Measurements from ENCODE around the gene AIDA.
A peak's percentile ranks its signal among the peaks of the same experiment; 100 is the strongest.
"Not testable (repeated sequence)": the region's sequence is repeated elsewhere in the genome, so short reads cannot be mapped to it uniquely, and the experiment has no call there.

Gene AIDA, protein sequence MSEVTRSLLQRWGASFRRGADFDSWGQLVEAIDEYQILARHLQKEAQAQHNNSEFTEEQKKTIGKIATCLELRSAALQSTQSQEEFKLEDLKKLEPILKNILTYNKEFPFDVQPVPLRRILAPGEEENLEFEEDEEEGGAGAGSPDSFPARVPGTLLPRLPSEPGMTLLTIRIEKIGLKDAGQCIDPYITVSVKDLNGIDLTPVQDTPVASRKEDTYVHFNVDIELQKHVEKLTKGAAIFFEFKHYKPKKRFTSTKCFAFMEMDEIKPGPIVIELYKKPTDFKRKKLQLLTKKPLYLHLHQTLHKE

DNA sequence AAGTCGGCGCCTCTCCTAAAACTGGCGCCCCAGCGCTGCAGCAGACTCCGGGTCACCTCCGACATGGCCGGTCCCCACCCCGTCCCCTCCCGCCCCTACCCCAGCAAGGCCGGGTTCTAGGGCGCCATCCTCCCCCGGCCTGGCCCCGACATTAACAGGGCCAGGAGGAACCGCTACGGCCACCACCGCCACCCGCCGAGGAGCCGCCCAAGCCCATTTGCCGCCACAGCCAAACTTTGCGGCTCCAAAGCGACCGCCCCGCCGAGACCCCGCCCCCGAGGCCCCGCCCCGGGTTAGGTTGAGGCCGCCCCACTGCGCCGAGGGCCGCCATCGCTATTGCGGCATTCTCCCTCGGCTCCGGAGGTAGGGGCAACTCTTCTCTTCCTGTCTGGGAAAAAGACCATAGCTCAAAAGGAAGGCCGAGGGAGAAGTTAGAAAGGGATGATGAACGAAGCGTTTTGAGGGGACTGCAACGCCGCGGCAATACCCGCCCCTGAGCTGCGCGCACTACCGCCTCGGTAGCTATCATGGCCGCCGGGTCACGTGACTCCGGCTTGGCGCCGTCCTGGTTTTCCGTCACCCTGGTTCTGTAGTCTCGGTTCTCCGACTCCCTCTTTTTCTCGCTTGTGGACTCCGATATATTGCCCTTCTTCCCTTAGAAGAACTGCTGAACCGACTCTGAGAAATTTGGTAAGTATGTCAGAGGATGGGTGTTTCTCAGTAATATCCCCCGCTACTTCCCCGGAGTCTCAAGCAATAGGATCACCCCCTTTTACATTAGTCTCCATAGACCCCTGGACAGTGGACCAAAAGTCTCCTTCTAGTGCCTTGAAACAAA lies at the start of gene AIDA, which contains the start of gene BROX:
TSS of gene AIDA (minus strand) at position 239 of the 838 bp plus-strand sequence. CDS start at position 65, 174 bp downstream.
TSS of gene BROX (plus strand) at position 312 of the 838 bp plus-strand sequence. CDS start 3,136 bp downstream, outside the sequence.
- DNase-seq = peak; percentile 96

DNA sequence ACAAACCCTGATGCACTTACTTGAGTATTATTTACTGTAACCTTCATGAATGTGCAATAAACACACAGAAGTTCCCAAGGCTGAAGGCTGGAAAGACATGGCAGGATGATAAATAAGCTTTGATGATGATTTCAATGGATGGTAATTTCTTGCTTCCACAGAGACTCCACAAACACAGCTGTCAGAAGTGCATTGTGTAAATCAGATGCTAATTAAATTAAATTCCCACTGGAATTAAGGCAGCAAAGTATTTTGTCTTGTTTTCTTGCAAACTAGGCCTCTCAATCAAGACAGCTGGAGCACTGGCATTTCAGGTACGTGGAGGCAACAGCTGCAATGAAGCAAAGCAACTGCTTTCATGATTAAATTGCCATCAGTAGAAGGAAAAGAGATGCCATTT lies 48.8 kb upstream of the AIDA start:
- DNase-seq = no peak

DNA sequence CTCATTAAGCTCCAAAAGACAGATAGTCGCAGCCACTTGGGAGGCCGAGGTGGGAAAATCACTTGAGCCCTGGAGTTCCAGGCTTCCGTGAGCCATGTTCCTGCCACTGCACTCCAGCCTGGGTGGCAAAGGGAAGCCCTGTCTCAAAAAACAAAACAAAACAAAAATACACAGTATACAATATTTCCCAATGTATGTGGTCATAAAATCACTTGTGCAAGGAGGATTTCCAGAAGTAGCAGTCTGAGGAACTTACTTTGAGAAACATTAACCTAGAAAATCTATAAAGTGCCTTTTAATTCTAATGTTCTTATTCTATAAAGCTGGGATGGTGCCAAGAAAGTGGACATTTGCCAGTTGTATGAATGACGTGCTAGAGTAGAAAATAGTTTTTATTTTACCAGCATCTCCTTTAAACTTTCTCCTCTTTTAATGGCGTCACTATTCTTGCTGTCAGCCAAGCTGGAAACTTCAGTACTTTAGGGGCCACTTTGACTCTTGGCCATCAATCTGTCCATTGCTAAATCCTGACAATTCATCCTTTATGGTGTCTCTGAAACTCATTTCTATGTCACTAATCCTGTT lies 47.3 kb upstream of the AIDA start:
- DNase-seq = no peak

DNA sequence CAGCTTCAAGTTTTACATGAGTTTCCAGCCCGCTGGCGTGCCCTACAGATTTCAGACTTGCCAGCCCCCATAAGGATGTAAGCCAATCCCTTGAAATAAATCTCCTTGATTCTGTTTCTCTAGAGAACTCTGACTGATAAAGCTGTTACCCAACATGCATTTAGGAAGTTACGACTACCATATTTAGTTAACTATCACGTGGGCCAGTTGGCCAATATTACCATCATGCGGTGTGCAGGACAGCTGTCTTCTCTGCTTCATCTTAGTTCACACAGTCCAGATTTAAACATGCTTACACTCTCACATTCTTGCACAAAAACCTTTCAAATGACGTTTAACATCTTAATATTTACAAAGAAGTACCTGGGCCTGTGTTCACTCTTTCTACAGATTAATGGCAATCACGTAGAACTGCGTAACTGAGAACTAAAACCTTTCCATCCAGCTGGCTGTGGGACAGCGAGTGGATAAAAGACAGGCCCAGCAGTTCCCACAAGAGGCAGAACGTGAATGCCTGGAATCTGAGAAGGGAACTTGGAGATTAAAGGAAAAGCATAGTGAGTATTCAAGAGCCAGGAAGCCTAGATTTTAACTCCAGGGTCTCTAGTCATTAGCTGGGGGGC lies 45.5 kb upstream of the AIDA start:
- no peak for DNase-seq

DNA sequence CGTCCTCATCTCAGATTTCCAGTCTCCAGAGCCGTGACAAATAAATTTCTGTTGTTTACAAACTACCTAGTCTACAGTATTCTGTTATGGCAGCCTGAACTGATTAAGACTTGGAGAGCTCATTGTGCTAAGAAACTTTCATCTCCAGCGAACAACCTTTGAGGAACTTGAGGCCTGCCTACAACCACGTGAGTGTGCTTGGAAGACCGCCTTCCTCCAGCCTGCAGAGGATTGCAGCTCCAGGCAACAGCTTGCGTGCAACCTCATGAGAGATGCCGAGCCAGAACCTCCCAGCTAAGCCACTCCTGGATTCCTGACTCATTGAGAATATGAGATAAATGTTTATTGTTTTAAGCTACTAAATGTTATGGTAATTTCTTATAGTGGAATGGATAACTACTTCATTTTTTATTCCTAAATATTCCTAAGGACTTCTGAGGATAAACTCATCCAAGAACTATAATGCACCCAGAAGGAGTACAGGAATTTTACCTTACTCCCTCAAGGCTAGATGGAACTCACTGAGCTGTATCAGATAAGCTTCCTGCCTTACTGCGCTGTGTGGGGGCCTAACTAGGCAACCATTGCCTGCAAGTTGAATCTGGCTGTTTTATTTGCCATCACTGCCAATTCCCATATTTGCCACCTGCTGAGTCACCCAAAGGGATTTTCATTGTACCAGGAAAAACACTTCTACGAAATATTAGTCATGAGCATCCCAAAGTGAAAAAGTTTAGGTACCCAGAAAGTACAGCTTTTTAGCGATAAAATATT lies 42.3 kb upstream of the AIDA start:
- DNase-seq = peak; percentile 24

DNA sequence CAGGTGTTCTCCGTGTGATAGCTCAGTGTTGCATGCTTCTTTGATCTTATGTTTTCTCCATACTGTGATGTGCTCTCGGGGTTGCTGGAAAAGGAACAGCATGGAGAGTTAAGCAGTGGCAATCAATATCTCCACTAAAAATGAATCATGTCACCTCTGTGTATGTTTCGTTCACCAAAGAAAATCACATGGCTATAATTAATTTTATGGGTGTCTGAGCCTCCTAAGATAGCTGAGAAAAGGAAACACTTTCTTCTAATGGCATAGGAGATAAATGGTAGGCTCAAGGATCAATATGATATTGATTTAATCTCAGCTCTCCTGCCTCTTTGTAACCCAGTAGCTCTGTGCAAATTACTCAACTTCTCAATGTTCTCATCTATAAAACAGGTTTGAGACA lies 39.0 kb upstream of the AIDA start:
- DNase-seq = no peak

DNA sequence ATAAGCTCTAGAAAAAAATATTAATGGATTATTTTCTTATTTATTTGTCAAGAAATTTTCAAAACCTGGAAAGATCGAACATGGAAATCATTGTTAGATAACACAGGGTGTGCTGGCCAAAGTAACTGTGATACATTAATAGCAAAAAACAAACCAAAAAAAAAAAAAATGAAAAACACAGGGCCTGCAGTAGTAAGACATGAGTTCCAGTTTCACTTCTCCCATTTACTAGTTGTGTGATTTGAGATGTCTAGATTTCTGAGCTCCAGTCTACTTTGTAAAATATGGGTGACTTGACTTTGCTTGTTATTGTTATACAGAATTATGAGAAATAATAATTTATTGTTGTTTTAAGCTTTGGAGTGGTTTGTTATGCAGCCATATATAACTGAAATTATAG lies 38.4 kb upstream of the AIDA start:
- DNase-seq = no peak

DNA sequence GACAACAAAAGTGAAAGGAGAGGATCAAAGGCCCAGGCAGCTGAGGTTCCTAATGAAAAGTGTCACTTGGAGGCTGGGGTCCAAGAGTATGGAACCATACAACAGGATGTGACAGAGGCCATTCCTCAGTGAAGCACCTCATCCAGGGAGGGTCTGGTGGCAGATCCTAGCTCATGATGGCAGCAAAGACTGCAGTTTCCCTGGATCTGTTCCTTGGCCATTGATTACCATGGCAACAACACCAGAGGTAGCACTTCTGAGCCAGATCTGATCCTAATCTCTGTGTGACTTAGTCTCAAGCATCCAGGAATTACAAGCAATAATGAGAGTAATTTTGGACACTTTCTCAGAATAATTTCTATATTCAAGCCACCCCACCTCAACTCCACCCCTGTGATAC lies 37.6 kb upstream of the AIDA start:
- no peak for DNase-seq

DNA sequence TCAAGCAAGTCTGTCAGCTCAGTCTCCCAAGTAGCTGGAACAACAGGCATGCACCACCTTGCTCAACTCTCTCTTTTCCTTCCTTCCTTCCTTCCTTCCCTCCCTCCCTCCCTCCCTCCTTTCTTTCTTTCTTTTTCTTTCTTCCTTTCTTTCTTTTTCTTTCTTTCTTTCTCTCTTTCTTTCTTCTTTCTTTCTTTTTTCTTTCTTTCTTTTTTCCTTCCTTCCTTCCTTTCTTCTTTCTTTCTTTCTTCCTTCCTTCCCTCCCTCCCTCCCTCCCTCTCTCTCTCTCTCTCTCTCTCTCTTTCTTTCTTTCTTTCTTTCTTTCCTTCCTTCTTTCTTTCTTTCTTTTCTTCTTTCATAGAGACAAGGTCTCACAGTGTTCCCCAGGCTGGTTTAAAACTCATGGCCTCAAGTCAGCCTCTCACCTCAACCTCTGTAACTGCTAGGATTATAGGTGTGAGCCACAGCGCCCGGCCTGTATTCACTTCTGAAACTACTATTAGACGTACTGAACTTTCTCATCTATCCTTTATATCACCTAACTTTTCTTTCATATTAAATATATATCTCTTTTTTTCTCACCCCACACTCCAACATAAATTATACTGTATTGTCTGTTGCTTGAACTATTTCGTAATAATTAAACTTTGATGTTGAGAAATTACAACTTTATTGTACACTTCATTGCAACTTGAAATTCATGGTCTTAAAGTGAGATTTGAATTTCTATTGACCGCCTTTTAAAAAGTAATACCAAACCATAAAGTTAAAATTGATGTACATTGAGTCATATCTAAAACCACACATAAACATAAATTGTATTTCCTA lies 29.6 kb upstream of the AIDA start:
- not testable (repeated sequence) for DNase-seq

DNA sequence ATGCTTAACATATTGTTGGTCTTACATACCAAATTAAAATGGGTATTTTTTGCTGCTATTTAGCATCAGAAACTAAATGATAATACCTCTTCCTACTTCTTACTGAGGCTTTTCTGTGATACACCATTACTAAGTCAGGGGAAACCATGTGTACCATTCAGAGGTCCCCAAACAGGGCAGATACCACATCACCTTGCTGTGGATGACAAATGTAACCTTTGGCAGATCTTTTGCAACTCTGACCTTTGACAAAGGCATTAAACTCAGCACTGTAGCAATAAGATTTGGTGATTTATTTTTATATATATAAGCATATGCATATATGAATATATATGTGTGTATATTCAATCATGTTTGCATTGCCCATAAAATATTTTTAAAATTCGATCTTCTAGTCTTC lies 27.6 kb upstream of the AIDA start:
- no peak for DNase-seq

DNA sequence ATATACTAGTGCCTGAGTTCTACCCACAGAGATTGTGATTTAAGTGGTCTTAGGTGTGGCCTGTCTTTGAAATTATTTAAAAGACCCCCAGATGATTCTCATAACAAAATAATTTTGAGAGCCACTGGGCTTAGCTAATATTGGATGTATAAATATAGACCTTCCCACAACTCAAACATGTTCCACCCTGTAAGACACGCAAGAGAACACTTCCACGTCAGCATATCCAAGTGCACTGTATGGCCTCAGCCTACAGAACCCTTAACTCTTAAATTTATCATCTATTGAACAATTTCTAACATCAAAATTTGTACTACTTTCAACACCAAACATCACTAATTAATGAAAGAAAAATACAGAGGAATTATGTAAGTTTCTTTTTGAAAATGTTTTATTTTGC lies 27.2 kb upstream of the AIDA start:
- no peak for DNase-seq

DNA sequence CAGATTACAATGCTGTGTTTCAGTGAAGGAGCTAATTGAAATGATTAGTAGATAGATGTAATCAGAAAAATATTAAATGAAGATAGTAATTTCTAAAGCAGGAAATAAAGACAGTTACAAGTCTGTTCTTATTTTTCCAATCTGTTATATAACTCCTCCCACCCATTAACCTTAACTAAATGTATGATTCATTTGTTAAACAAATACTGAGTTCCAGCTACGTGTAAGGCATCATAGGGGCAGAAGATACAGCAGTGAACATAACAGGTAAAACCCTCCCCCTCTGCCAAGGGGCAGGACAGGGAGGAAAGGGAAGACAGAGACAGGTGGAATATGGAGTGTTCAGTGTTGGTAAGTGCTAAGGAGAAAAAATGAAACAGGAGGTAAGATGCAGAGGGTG lies 24.7 kb upstream of the AIDA start, which contains the start of gene FAM177B:
TSS of gene FAM177B (plus strand) at position 231 of the 400 bp plus-strand sequence. CDS start 9,344 bp downstream, outside the sequence.
- no peak for DNase-seq

DNA sequence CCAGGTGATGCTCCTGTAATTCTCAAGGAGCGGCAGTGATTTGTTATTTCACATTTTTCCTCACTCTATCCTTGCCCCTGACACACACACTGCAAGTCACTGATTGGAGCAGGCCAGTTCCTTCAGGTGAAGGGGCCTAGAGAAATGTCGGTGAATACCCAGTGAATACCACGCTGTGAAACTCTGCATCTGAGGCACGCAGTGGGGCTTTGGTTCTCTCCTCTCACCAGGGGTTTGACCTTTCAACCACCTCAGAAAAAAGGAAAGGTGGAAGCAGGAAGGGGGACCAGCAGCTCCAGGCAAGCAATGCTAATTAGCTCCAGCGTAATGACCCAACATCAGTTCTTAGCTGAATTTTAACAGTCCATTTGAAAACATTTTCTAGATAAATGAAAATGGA lies 24.2 kb upstream of the AIDA start:
- no peak for DNase-seq

DNA sequence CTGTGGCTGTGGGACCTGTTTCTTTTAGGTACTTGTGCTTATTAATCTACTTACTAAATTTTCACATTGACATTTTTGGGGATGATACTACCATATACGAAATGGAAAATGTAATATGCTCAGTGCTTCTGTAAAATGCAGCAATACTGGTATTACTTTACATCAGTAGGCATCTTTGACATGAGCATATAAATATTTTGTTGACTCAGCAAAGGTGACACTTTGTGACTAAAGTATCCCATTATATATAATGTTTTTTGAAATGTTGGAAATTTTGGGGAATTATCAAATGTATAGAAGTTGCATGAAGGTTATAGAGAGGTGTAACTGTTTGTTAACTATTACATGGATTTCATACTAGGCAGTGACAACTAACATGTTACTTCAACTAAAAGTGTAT lies 22.4 kb upstream of the AIDA start:
- no peak for DNase-seq

DNA sequence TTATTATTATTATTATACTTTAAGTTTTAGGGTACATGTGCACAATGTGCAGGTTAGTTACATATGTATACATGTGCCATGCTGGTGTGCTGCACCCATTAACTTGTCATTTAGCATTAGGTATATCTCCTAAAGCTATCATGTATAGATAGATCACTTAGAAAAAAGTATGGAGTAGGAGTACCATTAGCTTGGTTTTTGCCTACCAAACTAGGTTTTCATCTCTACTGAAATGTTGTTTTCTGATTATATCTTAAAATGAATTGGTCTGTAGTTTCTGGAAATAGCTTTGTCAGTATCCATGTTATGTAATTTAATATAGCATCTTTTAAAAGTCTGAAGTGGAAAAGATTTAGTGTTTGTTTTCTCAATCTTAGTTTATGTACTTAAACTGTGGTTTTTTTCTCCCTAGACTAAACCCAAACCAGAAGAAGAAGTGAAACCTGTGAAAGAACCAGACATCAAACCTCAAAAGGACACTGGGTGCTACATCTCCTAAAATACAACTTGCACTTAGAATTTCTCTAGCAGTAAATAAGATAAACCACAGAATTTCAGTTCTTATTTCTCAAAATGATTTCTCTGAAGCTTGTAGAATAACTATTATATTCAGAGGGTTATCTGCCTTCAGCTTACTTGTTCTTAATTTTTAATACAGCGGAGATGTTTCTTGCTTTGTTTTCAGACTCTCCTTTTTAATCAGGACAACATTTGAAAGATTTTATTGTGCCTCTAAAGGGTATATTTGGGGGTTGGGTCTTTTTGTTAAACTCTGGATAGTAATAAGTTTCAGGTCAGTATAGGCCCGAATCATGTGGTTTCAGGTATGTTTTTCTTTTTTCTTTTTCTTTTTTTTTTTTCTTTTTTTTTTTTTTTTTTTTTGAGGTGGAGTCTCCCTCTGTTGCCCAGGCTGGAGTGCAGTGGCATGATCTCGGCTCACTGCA lies 20.2 kb upstream of the AIDA start:
- no peak for DNase-seq

DNA sequence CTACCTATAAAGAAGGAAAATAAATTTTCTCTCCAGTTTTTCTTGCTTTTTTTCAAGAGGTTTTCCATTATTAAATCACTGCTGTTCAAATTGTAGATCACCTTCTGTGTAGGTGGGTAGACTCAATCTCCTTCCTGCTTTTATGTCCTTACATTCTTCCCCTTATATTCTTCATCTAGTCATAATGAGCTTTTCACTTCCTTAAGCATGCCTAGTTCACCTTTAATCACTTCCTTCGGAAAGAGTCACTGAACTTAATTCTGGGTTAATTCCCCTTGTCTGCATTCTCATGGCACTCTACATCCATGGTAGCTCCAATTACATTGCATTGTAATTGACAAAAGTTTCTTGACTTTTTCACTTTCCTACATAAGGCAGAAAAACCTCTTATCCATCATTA lies 18.6 kb upstream of the AIDA start:
- no peak for DNase-seq

DNA sequence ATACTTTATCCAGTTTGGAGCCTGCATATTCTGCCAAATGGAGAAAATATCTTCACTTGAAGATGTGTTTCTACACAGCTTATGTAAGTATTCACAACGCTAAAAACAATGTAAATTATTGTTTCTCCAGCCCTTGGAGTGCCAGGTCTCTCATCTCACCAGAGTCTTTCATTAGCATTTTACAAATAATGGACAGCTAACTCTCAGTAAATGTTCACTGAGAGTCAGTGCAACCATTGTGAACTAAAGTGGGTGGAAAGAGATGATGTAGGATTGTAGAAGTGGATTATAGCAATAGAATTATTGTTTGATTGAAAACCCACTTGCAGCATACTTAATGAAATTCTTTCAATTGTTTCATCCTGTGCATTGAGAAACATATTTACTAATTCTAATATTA lies 16.5 kb upstream of the AIDA start:
- no peak for DNase-seq

DNA sequence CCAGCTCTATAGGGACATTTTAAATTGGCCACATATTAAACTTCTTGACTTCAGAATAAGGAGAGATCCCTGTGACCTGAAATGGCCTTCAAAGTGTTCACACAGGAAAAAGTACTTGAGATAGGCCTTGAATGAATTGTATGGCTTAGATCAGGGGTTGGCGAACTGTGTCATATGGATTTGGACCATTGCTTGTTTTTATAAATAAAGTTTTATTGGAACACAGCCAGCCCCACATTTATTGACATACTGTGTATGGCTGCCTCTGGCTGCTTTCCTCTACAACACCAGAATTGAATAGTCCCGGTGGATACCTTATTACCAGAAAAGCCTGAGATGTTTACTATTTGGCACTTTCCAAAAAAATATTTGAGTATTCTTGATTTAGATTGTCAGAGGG lies 4.1 kb upstream of the AIDA start:
- no peak for DNase-seq

DNA sequence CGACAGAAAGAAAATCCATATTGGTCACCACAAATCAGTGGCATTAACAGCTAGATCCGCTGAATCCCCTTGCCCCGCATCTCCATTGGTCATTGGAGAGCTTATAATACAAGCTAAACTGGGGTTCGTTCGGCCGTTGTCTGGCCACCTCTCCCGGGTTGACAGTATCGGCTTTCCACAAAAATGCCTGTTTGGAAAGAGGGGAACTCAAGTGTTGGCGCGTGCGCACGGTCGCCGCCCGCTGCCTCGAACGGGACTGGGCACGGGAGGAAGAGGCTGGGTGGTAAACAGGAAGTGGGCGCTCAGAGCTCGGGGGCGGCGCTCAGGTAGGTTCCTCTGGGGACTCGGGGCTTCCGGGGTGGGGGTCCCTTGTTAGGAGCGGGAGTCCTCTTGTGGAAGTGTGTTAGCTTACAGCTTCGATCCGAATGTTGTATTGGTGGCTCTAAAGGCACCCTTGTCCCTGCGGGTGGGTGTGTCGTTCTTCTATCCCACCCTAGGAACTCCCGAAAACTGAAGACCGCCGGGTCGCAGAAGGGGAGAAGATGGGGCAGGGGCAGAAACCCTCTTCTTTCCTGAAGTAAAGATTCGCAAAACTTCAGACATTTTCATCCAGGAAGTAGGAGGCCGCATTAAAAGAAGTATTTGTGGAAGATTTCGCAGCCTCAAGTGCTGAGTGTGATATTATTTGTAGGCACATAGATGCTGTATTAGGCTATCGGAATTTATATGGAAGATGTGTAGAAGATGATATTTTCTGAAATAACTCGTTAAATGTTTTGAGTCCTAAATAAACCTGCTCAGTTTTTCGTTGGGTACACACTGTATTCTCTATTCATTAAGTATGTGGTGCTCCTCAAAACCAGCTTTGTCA lies 1.0 kb upstream of the AIDA start:
- peak; percentile 98 for DNase-seq

All from OCI-M1 (cell line).